Suprapubic skin (tissue), 4 donors: ENCODE measurements around the gene MDP1. TPM values are rescaled to one million over a fixed set of nuclear protein-coding genes. Genes with fewer than 3 reads are reported as not detected.

Experiments
- DNase-seq, 2 donors: peaks; one replicate each; pipeline ENCODE4 v3.0.0-alpha.2; 2019; ENCODE audit warnings: low spot score in 2 of 2
- H3K27ac ChIP-seq: fragments of 200-600 bp; sonication (generic); one replicate; pipeline ENCODE4 v1.5.1; 2019
- H3K27me3 ChIP-seq: fragments of 200-600 bp; sonication (generic); one replicate; pipeline ENCODE4 v1.5.1; 2019
- H3K36me3 ChIP-seq: fragments of 200-600 bp; sonication (generic); one replicate; pipeline ENCODE4 v1.5.1; 2019
- H3K4me1 ChIP-seq: fragments of 200-600 bp; sonication (generic); one replicate; pipeline ENCODE4 v1.5.1; 2019
- H3K4me3 ChIP-seq: fragments of 200-600 bp; sonication (generic); one replicate; pipeline ENCODE4 v1.5.1; 2019; ENCODE audit warnings: mild to moderate bottlenecking
- H3K9me3 ChIP-seq: fragments of 200-600 bp; sonication (generic); one replicate; pipeline ENCODE4 v1.5.1; 2019
- EP300 ChIP-seq: sonication (generic); formaldehyde crosslinking; IDR thresholded peaks from one replicate; pipeline ENCODE4 v1.6.1; 2017; ENCODE audit warnings: antibody characterized with exemption
- POLR2A ChIP-seq, 2 donors: fragments of 450-650 bp; IDR thresholded peaks; one replicate each; pipeline ENCODE4 v1.6.1; 2017; ENCODE audit warnings: antibody characterized with exemption in 2 of 2, mild to moderate bottlenecking in 2 of 2, moderate library complexity in 2 of 2
- POLR2AphosphoS5 ChIP-seq, 3 donors: sonication (generic); formaldehyde crosslinking; IDR thresholded peaks; one replicate each; pipeline ENCODE4 v1.6.1; 2017; ENCODE audit warnings: antibody characterized with exemption in 3 of 3
- WGBS: methylation state at CpG from one replicate; pipeline ENCODE4 v1.1.5; 2018; 5-methylcytosine and 5-hydroxymethylcytosine counted together
- total RNA-seq, 4 donors: library from RNA; depleted of rRNA; stranded (reverse); fragments of >200 nt; gene quantifications; one replicate each; pipeline ENCODE4 v1.1.0, GENCODE V29; 2016
- TF ChIP-seq, protein P1 (sequence below), 2 donors: fragments of 200-600 bp in 1 of 2; fragments of 450-650 bp in 1 of 2; sonication (generic) in 1 of 2; IDR thresholded peaks; one replicate each; pipeline ENCODE4 v1.5.1; 2016 to 2019; ENCODE audit warnings: antibody characterized with exemption in 2 of 2, mild to moderate bottlenecking in 1 of 2, moderate library complexity in 1 of 2

Gene MDP1
- total RNA-seq, 4 donors from 2014 or later, result 10.9 to 18.2 (median 11.5) TPM

DNA sequence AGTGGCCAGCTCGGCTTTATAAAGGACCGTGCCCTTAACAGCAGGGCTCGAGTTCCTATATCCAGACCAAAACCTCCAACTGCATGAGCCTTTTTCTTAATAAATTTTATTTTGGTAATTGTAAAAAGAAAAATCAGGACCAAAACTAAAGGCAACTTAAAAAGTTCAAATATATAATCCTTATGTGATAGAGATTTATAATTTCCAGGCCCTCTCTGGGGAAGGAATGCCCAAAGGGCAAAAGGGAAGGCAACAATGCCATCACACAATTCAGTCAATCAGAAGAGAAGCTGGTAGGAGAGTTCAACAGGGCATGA is 26.8 kb downstream of the MDP1 start:
- 0% methylated on average over 3 of the region's 3 CpGs for WGBS
- H3K4me1 ChIP-seq, result peaks cover 37% of the 10 kb centered on the region
- peak overlapping the region; percentile 74 for H3K27ac ChIP-seq
- H3K9me3 ChIP-seq, result no peaks in the 10 kb centered on the region
- peak overlapping the region; percentile 90 for H3K4me3 ChIP-seq
- TF ChIP-seq, protein P1, sequence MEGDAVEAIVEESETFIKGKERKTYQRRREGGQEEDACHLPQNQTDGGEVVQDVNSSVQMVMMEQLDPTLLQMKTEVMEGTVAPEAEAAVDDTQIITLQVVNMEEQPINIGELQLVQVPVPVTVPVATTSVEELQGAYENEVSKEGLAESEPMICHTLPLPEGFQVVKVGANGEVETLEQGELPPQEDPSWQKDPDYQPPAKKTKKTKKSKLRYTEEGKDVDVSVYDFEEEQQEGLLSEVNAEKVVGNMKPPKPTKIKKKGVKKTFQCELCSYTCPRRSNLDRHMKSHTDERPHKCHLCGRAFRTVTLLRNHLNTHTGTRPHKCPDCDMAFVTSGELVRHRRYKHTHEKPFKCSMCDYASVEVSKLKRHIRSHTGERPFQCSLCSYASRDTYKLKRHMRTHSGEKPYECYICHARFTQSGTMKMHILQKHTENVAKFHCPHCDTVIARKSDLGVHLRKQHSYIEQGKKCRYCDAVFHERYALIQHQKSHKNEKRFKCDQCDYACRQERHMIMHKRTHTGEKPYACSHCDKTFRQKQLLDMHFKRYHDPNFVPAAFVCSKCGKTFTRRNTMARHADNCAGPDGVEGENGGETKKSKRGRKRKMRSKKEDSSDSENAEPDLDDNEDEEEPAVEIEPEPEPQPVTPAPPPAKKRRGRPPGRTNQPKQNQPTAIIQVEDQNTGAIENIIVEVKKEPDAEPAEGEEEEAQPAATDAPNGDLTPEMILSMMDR (IDR thresholded peaks at IDR 0.05), result no peak
- TF ChIP-seq POLR2A (IDR thresholded peaks at IDR 0.05), result no peak
- TF ChIP-seq EP300, result no peak
- TF ChIP-seq POLR2AphosphoS5 (IDR thresholded peaks at IDR 0.05), result no peak
- no peaks in the 10 kb centered on the region for H3K27me3 ChIP-seq
- H3K36me3 ChIP-seq, result peaks cover 53% of the 10 kb centered on the region
- no peak for DNase-seq

DNA sequence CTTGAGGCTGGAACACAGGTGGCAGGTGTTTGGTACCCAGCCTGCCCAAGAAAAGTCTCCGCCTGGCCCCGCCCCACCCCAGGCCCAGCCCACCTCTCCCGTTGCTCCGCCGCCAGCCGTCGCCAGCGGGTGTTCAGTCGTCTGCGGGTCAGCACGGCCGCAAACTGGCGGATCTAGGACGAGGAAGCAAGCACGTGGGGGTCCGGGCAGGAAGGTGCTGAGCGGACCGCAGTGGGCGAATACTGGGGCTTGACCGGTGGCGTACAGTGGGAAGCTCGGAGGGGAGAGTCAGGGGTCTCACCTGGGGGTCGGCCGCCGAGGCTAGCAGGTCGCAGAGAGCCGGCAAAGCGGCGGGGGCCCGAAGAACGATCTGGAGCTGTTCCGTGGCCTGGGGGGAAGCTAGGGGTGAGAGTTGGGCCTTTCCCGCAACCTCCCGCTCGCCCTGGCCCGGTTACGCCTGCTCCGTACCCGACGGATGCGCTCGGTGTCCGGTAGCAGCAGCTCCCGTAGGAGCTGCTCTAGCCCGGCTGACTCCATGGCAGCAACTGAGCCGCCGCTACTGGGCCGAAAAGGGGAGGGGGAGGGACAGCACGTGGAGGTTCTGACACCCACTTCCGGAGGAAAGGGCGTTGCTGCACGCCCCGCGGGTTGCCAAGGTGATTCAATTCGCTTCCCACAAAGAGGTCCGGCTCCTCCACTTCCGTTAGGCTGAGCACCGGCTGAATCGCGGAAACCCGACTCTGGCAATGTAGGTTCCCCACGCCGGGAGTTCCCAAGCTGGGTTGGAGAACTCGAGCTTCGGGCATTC is 27.4 kb downstream of the MDP1 start, which contains the start of gene IPO4:
IPO4 (minus strand) TSS at position 566 of the 808 bp plus-strand sequence; CDS start at position 537, 29 bp downstream.
- TF ChIP-seq POLR2AphosphoS5 (IDR thresholded peaks at IDR 0.05) (peak; percentile 58 to 84 (median 65)), POLR2A (IDR thresholded peaks at IDR 0.05) (no peak)
- Histone ChIP-seq H3K36me3 (peaks cover 58% of the 10 kb centered on the region), H3K27ac (peak within 1 kb of the TSS; percentile 74), H3K4me1 (peaks cover 33% of the 10 kb centered on the region), H3K27me3 (no peaks in the 10 kb centered on the region), H3K4me3 (peak within 1 kb of the TSS; percentile 90), H3K9me3 (no peaks in the 10 kb centered on the region)
- WGBS, result 0% methylated on average over 44 of the region's 65 CpGs
- DNase-seq, result peak; percentile 97 to 98

DNA sequence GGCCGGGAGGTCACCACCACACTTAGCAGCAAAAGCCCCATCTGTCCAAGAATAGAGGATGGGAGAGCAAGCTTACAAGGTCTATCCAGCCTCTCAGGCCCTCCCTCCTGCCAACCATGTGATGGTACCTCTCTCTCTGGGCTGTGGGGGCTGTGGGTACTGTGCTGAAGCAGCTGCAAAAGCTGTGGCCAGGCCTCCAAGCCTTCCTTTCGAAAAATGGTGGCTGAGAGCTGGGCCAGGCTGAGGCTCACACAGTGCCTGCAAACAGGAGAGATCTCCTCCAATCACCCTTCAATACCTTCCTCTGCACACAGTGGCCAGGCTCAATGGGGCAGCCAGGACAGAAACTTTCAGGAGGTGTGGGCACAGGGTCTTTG is 28.3 kb downstream of the MDP1 start:
- TF ChIP-seq POLR2A (IDR thresholded peaks at IDR 0.05), result no peak
- no peak for TF ChIP-seq POLR2AphosphoS5 (IDR thresholded peaks at IDR 0.05)
- TF ChIP-seq, protein P1 (IDR thresholded peaks at IDR 0.05), result no peak
- no peak for TF ChIP-seq EP300
- peaks cover 61% of the 10 kb centered on the region for H3K36me3 ChIP-seq
- WGBS, result 86% methylated on average over 2 of the region's 2 CpGs
- H3K9me3 ChIP-seq, result no peaks in the 10 kb centered on the region
- H3K4me1 ChIP-seq, result peaks cover 26% of the 10 kb centered on the region
- no peak for DNase-seq
- H3K4me3 ChIP-seq, result peak overlapping the region; percentile 90
- H3K27ac ChIP-seq, result no peak overlapping the region
- H3K27me3 ChIP-seq, result no peaks in the 10 kb centered on the region

DNA sequence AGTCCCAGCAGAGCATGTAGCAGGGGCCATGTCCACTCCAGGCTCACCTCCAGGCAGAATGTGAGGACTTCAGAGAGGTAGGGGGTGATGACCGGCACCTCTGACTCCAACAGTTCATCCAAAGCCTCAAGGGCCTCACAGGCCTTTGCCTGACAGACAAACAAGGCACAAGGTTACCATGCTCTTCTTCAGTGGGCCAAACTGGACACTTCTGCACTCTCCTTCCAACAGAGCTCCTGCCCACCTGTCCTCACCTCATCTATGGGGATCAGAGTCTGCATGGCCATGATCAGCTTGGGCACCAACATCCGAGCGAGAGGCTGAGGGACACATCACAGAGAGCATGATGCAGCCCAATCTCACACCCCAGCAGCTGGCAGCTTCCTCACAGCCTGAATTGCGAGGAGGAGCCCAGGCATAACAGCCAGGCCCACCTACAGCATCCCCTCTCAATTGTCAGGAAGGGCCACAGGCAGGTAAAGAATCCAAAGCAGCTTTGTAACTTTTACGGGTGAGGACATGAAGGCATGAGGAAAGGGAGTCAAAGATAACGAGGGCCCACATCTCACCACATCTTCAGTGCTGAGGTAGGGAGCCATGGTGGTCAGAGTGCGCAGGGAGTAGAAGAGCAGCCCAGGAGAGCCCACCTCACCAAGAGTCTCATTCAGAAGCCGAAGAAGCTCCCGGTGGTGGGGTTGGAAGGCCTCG is 28.9 kb downstream of the MDP1 start:
- no peak for TF ChIP-seq EP300
- TF ChIP-seq POLR2AphosphoS5 (IDR thresholded peaks at IDR 0.05), result no peak
- TF ChIP-seq POLR2A (IDR thresholded peaks at IDR 0.05), result no peak
- TF ChIP-seq, protein P1 (IDR thresholded peaks at IDR 0.05), result no peak
- Histone ChIP-seq H3K4me1 (peaks cover 26% of the 10 kb centered on the region), H3K27ac (no peak overlapping the region), H3K9me3 (no peaks in the 10 kb centered on the region), H3K4me3 (no peak overlapping the region), H3K36me3 (peaks cover 61% of the 10 kb centered on the region), H3K27me3 (no peaks in the 10 kb centered on the region)
- no peak for DNase-seq
- WGBS, result 94% methylated on average over 9 of the region's 10 CpGs

DNA sequence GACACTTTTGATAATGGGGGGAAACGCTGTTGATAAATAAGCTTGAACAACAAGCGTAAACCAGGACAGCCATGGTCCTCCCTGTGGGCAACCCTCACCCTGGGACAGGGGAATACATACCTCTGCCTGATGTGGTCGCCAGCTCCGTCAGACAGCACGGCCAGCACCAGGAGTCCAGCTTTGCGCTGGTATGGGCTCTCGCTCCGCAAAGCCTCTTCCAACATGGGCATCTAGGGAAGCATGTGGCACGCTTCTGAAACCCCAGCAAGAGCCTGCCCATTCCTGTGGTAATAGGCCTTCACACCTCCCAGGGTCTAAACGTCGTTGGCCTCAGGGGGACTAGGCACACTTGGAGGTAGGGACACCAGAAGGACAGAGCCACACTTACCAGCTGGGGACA is 30.1 kb downstream of the MDP1 start:
- peaks cover 63% of the 10 kb centered on the region for H3K36me3 ChIP-seq
- peaks cover 26% of the 10 kb centered on the region for H3K4me1 ChIP-seq

DNA sequence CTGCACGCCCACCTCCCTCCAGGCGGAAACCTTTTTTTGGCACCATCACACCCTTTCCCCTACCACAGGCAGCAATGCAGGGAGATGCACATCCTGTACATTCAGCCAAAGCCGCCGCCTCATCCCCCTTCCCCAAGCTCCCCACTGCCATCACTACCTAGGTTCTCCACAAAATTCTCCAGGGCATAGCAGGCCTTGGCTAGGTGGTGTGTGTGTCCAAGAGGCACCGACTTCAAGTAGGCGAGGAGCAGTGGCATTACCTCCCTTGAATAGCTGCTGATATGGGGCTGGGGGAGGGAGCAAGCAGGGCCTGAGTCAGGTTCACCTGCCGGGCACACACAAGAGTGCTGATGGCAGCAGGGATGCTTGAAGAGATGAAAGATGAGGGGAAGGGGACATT is 30.8 kb downstream of the MDP1 start:
- Histone ChIP-seq H3K36me3 (peaks cover 67% of the 10 kb centered on the region), H3K27me3 (no peaks in the 10 kb centered on the region)
- WGBS, result 94% methylated on average over 7 of the region's 7 CpGs

More for the DNA sequence above, 30.1 kb downstream of the MDP1 start:
- Histone ChIP-seq H3K27ac (no peak overlapping the region), H3K4me3 (no peak overlapping the region), H3K27me3 (no peaks in the 10 kb centered on the region), H3K9me3 (no peaks in the 10 kb centered on the region)
- WGBS, result 96% methylated on average over 11 of the region's 11 CpGs
- no peak for TF ChIP-seq EP300
- DNase-seq, result no peak

More for the DNA sequence above, 30.8 kb downstream of the MDP1 start:
- no peak overlapping the region for H3K4me3 ChIP-seq
- TF ChIP-seq POLR2AphosphoS5 (IDR thresholded peaks at IDR 0.05) (no peak), EP300 (no peak), POLR2A (IDR thresholded peaks at IDR 0.05) (no peak)
- TF ChIP-seq, protein P1 (IDR thresholded peaks at IDR 0.05), result no peak
- no peak for DNase-seq
- H3K4me1 ChIP-seq, result peaks cover 26% of the 10 kb centered on the region
- no peak overlapping the region for H3K27ac ChIP-seq
- no peaks in the 10 kb centered on the region for H3K9me3 ChIP-seq
